LNCaP clone FGC (cell line): ENCODE measurements around the gene ZMYM4.

Experiments used
- DNase-seq: peaks from one replicate; pipeline ENCODE4 v3.0.0-alpha.2; 2011; ENCODE audit warnings: low read depth
- H3K4me3 ChIP-seq: 2 replicates; pipeline ENCODE4 v1.5.1; 2011; ENCODE audit warnings: mild to moderate bottlenecking, low read depth, low read length, control low read depth
- CTCF ChIP-seq: IDR thresholded peaks from 2 replicates; pipeline ENCODE4 v1.5.1; 2012; ENCODE audit warnings: mild to moderate bottlenecking; ENCODE audit not compliant: control insufficient read depth, insufficient read depth; ENCODE audit errors: extremely low read depth

The ZMYM4 gene

GRCh38 chr1:35300376-35300775 lies 31.9 kb downstream of the ZMYM4 start:
- no peak overlapping the region for H3K4me3 ChIP-seq
- TF ChIP-seq CTCF, result no peak
- no peak for DNase-seq

DNA sequence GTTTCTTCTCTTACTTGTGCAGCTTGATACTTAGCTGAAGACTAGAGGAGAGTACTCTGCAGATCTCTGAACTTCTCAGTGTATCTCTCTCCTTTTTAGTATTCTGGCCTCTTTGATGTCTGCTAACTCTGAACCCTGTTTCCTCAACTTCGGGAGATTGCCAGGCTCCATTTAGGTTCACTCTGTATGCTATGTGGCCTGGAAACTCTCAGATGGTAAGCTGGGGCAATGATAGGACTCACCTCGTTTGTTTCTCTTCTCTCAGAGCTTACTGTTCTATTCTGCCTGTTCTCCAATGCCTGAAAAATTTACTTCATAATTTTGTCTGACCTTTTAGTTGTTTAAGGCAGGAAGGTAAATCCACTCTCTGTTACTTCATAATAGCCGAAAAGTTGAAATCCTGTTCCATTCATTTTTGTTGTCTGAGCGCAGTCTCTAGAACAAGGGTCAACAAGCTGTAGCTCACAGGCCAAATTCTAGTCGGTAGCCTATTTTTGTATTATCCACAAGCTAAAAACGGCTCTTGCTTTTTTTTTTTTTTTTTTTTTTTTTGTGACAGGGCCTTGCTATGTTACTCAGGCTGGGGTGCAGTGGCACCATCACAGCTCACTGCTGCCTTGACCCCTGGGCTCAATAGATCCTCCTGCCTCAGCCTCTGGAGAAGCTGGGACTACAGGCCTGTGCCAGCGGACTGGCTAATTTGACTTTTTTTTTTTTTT lies 33.3 kb downstream of the ZMYM4 start:
- H3K4me3 ChIP-seq, result no peak overlapping the region
- no peak for TF ChIP-seq CTCF
- no peak for DNase-seq

DNA sequence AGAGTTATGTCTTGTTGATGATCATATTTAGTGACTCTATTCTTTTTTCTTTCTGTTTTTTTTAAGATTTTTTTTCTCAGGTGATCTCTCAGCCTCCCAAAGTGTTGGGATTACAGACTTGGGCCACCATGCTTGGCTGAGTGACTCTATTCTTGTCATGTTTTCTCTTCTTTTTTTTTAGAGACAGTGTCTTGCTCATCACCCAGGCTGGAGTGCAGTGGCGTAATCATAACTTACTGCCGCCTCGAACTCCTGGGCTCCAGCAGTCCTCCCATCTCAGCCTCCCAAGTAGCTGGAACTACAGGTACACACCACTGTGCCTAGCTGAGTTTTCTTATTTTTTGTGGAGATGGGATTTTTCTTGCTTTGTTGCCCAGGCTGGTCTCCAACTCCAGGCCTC lies 36.9 kb downstream of the ZMYM4 start:
- no peak overlapping the region for H3K4me3 ChIP-seq
- TF ChIP-seq CTCF, result no peak
- no peak for DNase-seq

GRCh38 chr1:35315649-35316048 lies 47.1 kb downstream of the ZMYM4 start:
- no peak for DNase-seq
- no peak overlapping the region for H3K4me3 ChIP-seq
- TF ChIP-seq CTCF, result no peak

GRCh38 chr1:35316264-35316663 lies 47.8 kb downstream of the ZMYM4 start:
- H3K4me3 ChIP-seq, result no peak overlapping the region
- TF ChIP-seq CTCF, result no peak
- no peak for DNase-seq

DNA sequence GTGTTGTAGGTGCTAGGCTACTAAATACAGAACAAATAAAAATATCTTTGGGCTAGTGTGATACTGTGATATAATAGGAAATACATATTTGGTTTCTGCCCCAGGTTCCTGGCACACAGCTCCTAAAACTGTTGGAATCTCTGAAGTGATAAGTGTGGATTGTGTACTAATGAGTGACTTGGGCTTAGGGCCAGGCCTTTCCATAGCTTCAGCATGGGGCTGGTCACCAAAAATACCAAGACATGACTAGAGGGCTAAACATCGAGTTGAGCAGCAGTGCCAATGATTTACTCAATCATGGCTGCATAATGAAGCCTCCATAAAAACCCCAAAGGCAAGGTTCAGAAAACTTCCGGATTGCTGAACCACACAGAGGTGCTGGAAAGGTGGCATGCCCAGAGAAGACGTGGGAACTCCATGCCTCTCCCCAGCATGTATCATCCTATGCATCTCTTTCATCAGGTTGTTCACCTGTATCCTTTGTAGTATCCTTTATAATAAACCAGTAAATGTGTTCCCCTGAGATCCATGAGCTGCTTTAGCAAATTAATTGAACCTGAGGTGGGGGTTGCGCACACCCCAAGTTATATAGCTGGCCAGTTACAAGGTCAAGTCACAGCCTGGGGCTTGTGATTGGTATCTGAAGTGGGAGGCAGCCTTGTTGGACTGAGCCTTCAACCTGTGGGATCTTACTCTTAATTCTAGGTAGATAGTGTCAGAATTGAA lies 51.6 kb downstream of the ZMYM4 start:
- TF ChIP-seq CTCF, result no peak
- H3K4me3 ChIP-seq, result no peak overlapping the region
- DNase-seq, result no peak
